ENCODE data around the gene GPR142.

GPR142 gene

GRCh38 chr17:74325743-74326379 lies 41.4 kb upstream of the GPR142 start, which contains the start of gene KIF19:
Gene KIF19 (plus strand): TSS chr17:74326226. CDS start chr17:74326350, 124 bp downstream.
- TF ChIP-seq ZBTB7A (IDR thresholded peaks at IDR 0.05; ENCODE audit: low read depth): 0 out of 2 replicates have a peak, but pooled peaks have one; percentile 40
- TF ChIP-seq CREB1 (IDR thresholded peaks at IDR 0.05; ENCODE audit: low read depth): no peak

- TF ChIP-seq TCF12 (IDR thresholded peaks at IDR 0.05; ENCODE audit: low read depth): no peak
- no peak for TF ChIP-seq RAD21 (IDR thresholded peaks at IDR 0.05; ENCODE audit: low read depth)
- no peak for TF ChIP-seq CREB1 (IDR thresholded peaks at IDR 0.05; ENCODE audit: low read depth)
- no peak for TF ChIP-seq TAF1 (IDR thresholded peaks at IDR 0.05; ENCODE audit: low read depth)
- TF ChIP-seq YY1 (IDR thresholded peaks at IDR 0.05; ENCODE audit: low read depth): no peak
- TF ChIP-seq NFIC (IDR thresholded peaks at IDR 0.05): no peak
- no peak for TF ChIP-seq USF1 (IDR thresholded peaks at IDR 0.05)
- TF ChIP-seq EGR1 (IDR thresholded peaks at IDR 0.05): no peak
- no peak for TF ChIP-seq MAX (IDR thresholded peaks at IDR 0.05)
Observed at GRCh38 chr17:74326506-74326905, 40.8 kb upstream of the GPR142 start.

GRCh38 chr17:74328487-74328886 lies 38.8 kb upstream of the GPR142 start:
- TF ChIP-seq RAD21 (IDR thresholded peaks at IDR 0.05; ENCODE audit: low read depth) (no peak), REST (IDR thresholded peaks at IDR 0.05; ENCODE audit: low read depth) (no peak), CREB1 (IDR thresholded peaks at IDR 0.05; ENCODE audit: low read depth) (no peak), EGR1 (IDR thresholded peaks at IDR 0.05) (no peak), TEAD4 (IDR thresholded peaks at IDR 0.05) (no peak), EP300 (IDR thresholded peaks at IDR 0.05; ENCODE audit: borderline replicate concordance) (no peak), FOXM1 (IDR thresholded peaks at IDR 0.05; ENCODE audit: borderline replicate concordance, low read depth) (no peak), NFIC (IDR thresholded peaks at IDR 0.05) (no peak), TAF1 (IDR thresholded peaks at IDR 0.05; ENCODE audit: low read depth) (no peak), ZBTB7A (IDR thresholded peaks at IDR 0.05; ENCODE audit: low read depth) (no peak), TCF12 (IDR thresholded peaks at IDR 0.05; ENCODE audit: low read depth) (no peak), CEBPB (IDR thresholded peaks at IDR 0.05) (no peak), USF1 (IDR thresholded peaks at IDR 0.05) (no peak), MAX (IDR thresholded peaks at IDR 0.05) (no peak), YY1 (IDR thresholded peaks at IDR 0.05; ENCODE audit: low read depth) (no peak)

- TF ChIP-seq NFIC (IDR thresholded peaks at IDR 0.05): no peak
- no peak for TF ChIP-seq MAX (IDR thresholded peaks at IDR 0.05)
- no peak for TF ChIP-seq TEAD4 (IDR thresholded peaks at IDR 0.05)
- TF ChIP-seq USF1 (IDR thresholded peaks at IDR 0.05): no peak
- no peak for TF ChIP-seq TCF12 (IDR thresholded peaks at IDR 0.05; ENCODE audit: low read depth)
- TF ChIP-seq TAF1 (IDR thresholded peaks at IDR 0.05; ENCODE audit: low read depth): no peak
- TF ChIP-seq ZBTB7A (IDR thresholded peaks at IDR 0.05; ENCODE audit: low read depth): no peak
- no peak for TF ChIP-seq REST (IDR thresholded peaks at IDR 0.05; ENCODE audit: low read depth)
- TF ChIP-seq EGR1 (IDR thresholded peaks at IDR 0.05): no peak
- TF ChIP-seq EP300 (IDR thresholded peaks at IDR 0.05; ENCODE audit: borderline replicate concordance): no peak
- no peak for TF ChIP-seq YY1 (IDR thresholded peaks at IDR 0.05; ENCODE audit: low read depth)
- TF ChIP-seq CREB1 (IDR thresholded peaks at IDR 0.05; ENCODE audit: low read depth): no peak
- no peak for TF ChIP-seq CEBPB (IDR thresholded peaks at IDR 0.05)
- no peak for TF ChIP-seq RAD21 (IDR thresholded peaks at IDR 0.05; ENCODE audit: low read depth)
- TF ChIP-seq FOXM1 (IDR thresholded peaks at IDR 0.05; ENCODE audit: borderline replicate concordance, low read depth): no peak
Observed at GRCh38 chr17:74329378-74329777, 37.9 kb upstream of the GPR142 start.

- no peak for TF ChIP-seq RAD21 (IDR thresholded peaks at IDR 0.05; ENCODE audit: low read depth)
- no peak for TF ChIP-seq YY1 (IDR thresholded peaks at IDR 0.05; ENCODE audit: low read depth)
- TF ChIP-seq TEAD4 (IDR thresholded peaks at IDR 0.05): no peak
- no peak for TF ChIP-seq MAX (IDR thresholded peaks at IDR 0.05)
- TF ChIP-seq ZBTB7A (IDR thresholded peaks at IDR 0.05; ENCODE audit: low read depth): no peak
- TF ChIP-seq TCF12 (IDR thresholded peaks at IDR 0.05; ENCODE audit: low read depth): no peak
- TF ChIP-seq EGR1 (IDR thresholded peaks at IDR 0.05): no peak
- TF ChIP-seq CEBPB (IDR thresholded peaks at IDR 0.05): no peak
Observed at GRCh38 chr17:74330446-74330845, 36.9 kb upstream of the GPR142 start.

Measured in Ishikawa (cell line).